H1 (cell line): ENCODE data around the gene VPS52. TPM values are rescaled to one million over a fixed set of nuclear protein-coding genes. Genes with fewer than 3 reads are reported as not detected.

Source experiments
- CTCF ChIA-PET: fragments of 300-600 bp; sonication (Branson Sonifier 250); formaldehyde crosslinking; loops from one replicate; lab custom pipeline; 2021; ENCODE audit not compliant: partially characterized antibody; lab: Charles Lee
- POLR2A ChIA-PET: fragments of 300-600 bp; sonication (Branson Sonifier 250); formaldehyde crosslinking; loops from one replicate; lab custom pipeline; 2021; ENCODE audit warnings: inconsistent platforms; ENCODE audit not compliant: partially characterized antibody; lab: Charles Lee
- DNase-seq, 2 experiments: peaks; one replicate each; pipeline versions ENCODE4 v3.0.0 to v3.0.0-alpha.2; 2010 to 2022; ENCODE audit warnings: low spot score in 2 of 2, low read depth in 1 of 2, mixed read lengths in 1 of 2
- FAIRE-seq: peaks from 2 replicates; lab custom pipeline; 2011; peaks lifted over from hg19 to GRCh38; lab: Jason Lieb, UNC
- H2AFZ ChIP-seq: 2 replicates; pipeline ENCODE4 v1.8.1; 2012; ENCODE audit warnings: low read length, inconsistent platforms
- H2AK5ac ChIP-seq: 2 replicates; pipeline ENCODE4 v1.6.1; 2013; ENCODE audit warnings: low read depth, low read length
- H2BK120ac ChIP-seq: replicated peaks from 2 replicates; pipeline ENCODE3; 2013; ENCODE audit warnings: low read depth, low read length, inconsistent platforms
- H2BK12ac ChIP-seq: 2 replicates; pipeline ENCODE4 v1.6.1; 2013; ENCODE audit warnings: low read depth, low read length
- H2BK15ac ChIP-seq: 2 replicates; pipeline ENCODE4 v1.6.1; 2013; ENCODE audit warnings: low read length
- H2BK20ac ChIP-seq: 2 replicates; pipeline ENCODE4 v1.6.1; 2013; ENCODE audit warnings: low read length
- H2BK5ac ChIP-seq: 2 replicates; pipeline ENCODE4 v1.6.1; 2013; ENCODE audit warnings: low read depth, low read length
- H3K14ac ChIP-seq: 2 replicates; pipeline ENCODE4 v1.6.1; 2013; ENCODE audit warnings: inconsistent platforms; ENCODE audit not compliant: insufficient read length
- H3K18ac ChIP-seq: 2 replicates; pipeline ENCODE4 v1.6.1; 2013; ENCODE audit warnings: low read length; ENCODE audit errors: extremely low read depth
- H3K23ac ChIP-seq: 2 replicates; pipeline ENCODE4 v1.6.1; 2013; ENCODE audit warnings: inconsistent platforms; ENCODE audit not compliant: insufficient read length
- H3K23me2 ChIP-seq: 2 replicates; pipeline ENCODE4 v1.6.1; 2013; ENCODE audit warnings: low read depth, low read length
- H3K27ac ChIP-seq: 2 replicates; pipeline ENCODE4 v1.6.1; 2011; ENCODE audit warnings: low read depth, low read length, inconsistent platforms
- H3K27me3 ChIP-seq, 4 experiments: replicated peaks in 1 of 4; 1 replicate in 1 of 4; 2 replicates in 3 of 4; pipeline versions ENCODE4 v1.6.1 to v1.8.1; 2011 to 2013; ENCODE audit warnings: low read length in 3 of 4, mild to moderate bottlenecking in 3 of 4, inconsistent platforms in 2 of 4, mixed read lengths in 2 of 4, moderate library complexity in 1 of 4; ENCODE audit not compliant: control insufficient read depth in 3 of 4, insufficient read depth in 3 of 4; ENCODE audit errors: extremely low read depth in 1 of 4
- H3K36me3 ChIP-seq, 4 experiments: 2 replicates each; pipeline versions ENCODE4 v1.6.1 to v1.8.1; 2011 to 2013; ENCODE audit warnings: mild to moderate bottlenecking in 4 of 4, low read length in 3 of 4, moderate library complexity in 2 of 4, control low read depth in 1 of 4, inconsistent platforms in 1 of 4; ENCODE audit not compliant: insufficient read depth in 4 of 4, control insufficient read depth in 2 of 4
- H3K4ac ChIP-seq: replicated peaks from 2 replicates; pipeline ENCODE3; 2013; ENCODE audit warnings: low read length, low read depth, mixed read lengths, inconsistent platforms; ENCODE audit not compliant: insufficient read length
- H3K4me1 ChIP-seq, 4 experiments: replicated peaks in 1 of 4; 1 replicate in 1 of 4; 2 replicates in 3 of 4; pipeline versions ENCODE4 v1.6.1 to v1.8.1; 2011 to 2013; ENCODE audit warnings: low read length in 3 of 4, inconsistent platforms in 2 of 4, mixed read lengths in 1 of 4; ENCODE audit not compliant: insufficient read depth in 4 of 4, control insufficient read depth in 3 of 4
- H3K4me2 ChIP-seq, 2 experiments: 2 replicates each; pipeline versions ENCODE4 v1.6.1 to v1.8.1; 2011 to 2013; ENCODE audit warnings: low read depth in 2 of 2, low read length in 2 of 2, control low read depth in 1 of 2, inconsistent platforms in 1 of 2, mild to moderate bottlenecking in 1 of 2; ENCODE audit not compliant: insufficient read depth in 1 of 2
- H3K4me3 ChIP-seq, 4 experiments: fragments of 200-600, 300-600 bp in 1 of 4; sonication (generic), shearing (Covaris generic), sonication (Bioruptor Twin) in 1 of 4; 2 replicates each; pipeline versions ENCODE4 v1.5.1 to v1.8.1; 2011 to 2016; ENCODE audit warnings: low read length in 4 of 4, low read depth in 3 of 4, control low read depth in 2 of 4, inconsistent platforms in 2 of 4, mild to moderate bottlenecking in 2 of 4, mixed read lengths in 1 of 4, moderate library complexity in 1 of 4; ENCODE audit not compliant: insufficient read depth in 2 of 4; ENCODE audit errors: extremely low read depth in 1 of 4
- H3K56ac ChIP-seq: replicated peaks from 2 replicates; pipeline ENCODE3; 2013; ENCODE audit warnings: low read depth, mild to moderate bottlenecking, mixed read lengths, low read length, inconsistent platforms; ENCODE audit not compliant: insufficient read length
- H3K79me1 ChIP-seq: 2 replicates; pipeline ENCODE4 v1.6.1; 2013; ENCODE audit warnings: low read depth, low read length, control low read depth
- H3K79me2 ChIP-seq, 2 experiments: 2 replicates each; pipeline versions ENCODE4 v1.6.1 to v1.8.1; 2012 to 2013; ENCODE audit warnings: low read length in 2 of 2, mild to moderate bottlenecking in 2 of 2, inconsistent platforms in 1 of 2; ENCODE audit not compliant: insufficient read depth in 2 of 2, control insufficient read depth in 1 of 2
- H3K9ac ChIP-seq, 4 experiments: replicated peaks in 1 of 4; 1 replicate in 1 of 4; 2 replicates in 3 of 4; pipeline versions ENCODE4 v1.6.1 to v1.8.1; 2011 to 2013; ENCODE audit warnings: low read depth in 3 of 4, low read length in 3 of 4, control low read depth in 2 of 4, mild to moderate bottlenecking in 2 of 4, moderate library complexity in 2 of 4, inconsistent platforms in 1 of 4; ENCODE audit errors: extremely low read depth in 1 of 4
- H3K9me3 ChIP-seq, 2 experiments: 2 replicates each; pipeline versions ENCODE4 v1.6.1 to v1.8.1; 2012 to 2013; ENCODE audit warnings: mild to moderate bottlenecking in 2 of 2, moderate library complexity in 2 of 2, control low read depth in 1 of 2, inconsistent platforms in 1 of 2, low read depth in 1 of 2, low read length in 1 of 2, mixed read lengths in 1 of 2; ENCODE audit not compliant: insufficient read depth in 2 of 2
- H4K20me1 ChIP-seq, 2 experiments: replicated peaks in 1 of 2; 2 replicates each; pipeline versions ENCODE3 to v1.8.1; 2011 to 2013; ENCODE audit warnings: inconsistent platforms in 2 of 2, low read length in 2 of 2, mild to moderate bottlenecking in 1 of 2; ENCODE audit not compliant: insufficient read depth in 2 of 2, control insufficient read depth in 1 of 2
- H4K5ac ChIP-seq: 2 replicates; pipeline ENCODE4 v1.6.1; 2013; ENCODE audit warnings: low read length, low read depth, mixed read lengths, inconsistent platforms; ENCODE audit not compliant: insufficient read length
- H4K8ac ChIP-seq: 2 replicates; pipeline ENCODE4 v1.8.0; 2013; ENCODE audit warnings: mild to moderate bottlenecking, moderate library complexity, low read length, inconsistent platforms; ENCODE audit not compliant: insufficient read depth; ENCODE audit errors: extremely low read depth
- H4K91ac ChIP-seq: replicated peaks from 2 replicates; pipeline ENCODE3; 2013; ENCODE audit warnings: low read length, mixed read lengths, inconsistent platforms; ENCODE audit not compliant: insufficient read length
- CBX5 ChIP-seq: fragments of 300-800, 300-1000 bp; sonication (generic); IDR thresholded peaks from 2 replicates; pipeline ENCODE4 v1.7.1; 2016; ENCODE audit warnings: antibody characterized with exemption, low read length, low read depth
- E2F6 ChIP-seq: IDR thresholded peaks from 2 replicates; pipeline ENCODE4 v1.6.1; 2012; ENCODE audit warnings: inconsistent platforms
- JUND ChIP-seq: IDR thresholded peaks from 2 replicates; pipeline ENCODE4 v1.6.1; 2011; ENCODE audit warnings: mild to moderate bottlenecking, improper control_type of control experiment, low read length
- MAFK ChIP-seq: IDR thresholded peaks from 2 replicates; pipeline ENCODE4 v1.6.1; 2012; ENCODE audit warnings: low read depth, mild to moderate bottlenecking, improper control_type of control experiment, low read length
- WGBS, 2 experiments: shearing (Covaris generic) in 1 of 2; methylation state at CpG; one replicate each; pipeline versions ENCODE4 v1.1.6 to v1.1.7; 2013 to 2015; ENCODE audit warnings: low lambda C conversion rate in 2 of 2, mixed read lengths in 2 of 2, inconsistent platforms in 1 of 2, low coverage in 1 of 2, missing lambda C conversion rate in 1 of 2; ENCODE audit not compliant: insufficient replicate concordance in 2 of 2, insufficient coverage in 1 of 2, insufficient read length in 1 of 2; ENCODE audit errors: extremely low coverage in 1 of 2, missing lambda C conversion rate in 1 of 2; 5-methylcytosine and 5-hydroxymethylcytosine counted together
- polyA plus RNA-seq, 7 experiments: library from polyadenylated mRNA; depleted of rRNA in 3 of 7; stranded (reverse) in 5 of 7; unstranded in 2 of 7; fragments of >200 nt in 5 of 7; fragments of 200-250 nt in 2 of 7; gene quantifications; 1 replicate in 5 of 7; 2 replicates in 1 of 7; 4 replicates in 1 of 7; pipeline versions ENCODE4 v1.2.1 to v1.2.3, GENCODE V29; 2011 to 2013; ENCODE audit warnings: missing spikeins in 2 of 7, mixed read lengths in 2 of 7
- total RNA-seq: library from RNA; stranded (reverse); fragmentation: NEBNext Ultra II Directional; extraction: Animal tissue kit (Norgen Biotek cat#: 25700); gene quantifications from 2 replicates; pipeline ENCODE4 v1.2.1, GENCODE V29; 2021

The VPS52 gene
- total and polyA plus RNA-seq, 2 of the 8 experiments (the other 6 are each of a cell fraction or from before 2014, with no cell fraction given) = 36.5 to 86.3 TPM

- Histone ChIP-seq H3K9ac (no peak overlapping the region; a peak in 1 of 7 replicates), H4K5ac (no peak overlapping the region), H4K20me1 (peaks cover 0 to 4% of the 10 kb centered on the region in 2 experiments), H3K23me2 (peaks cover 1% of the 10 kb centered on the region; the same call in 1 of the 2 replicates), H2BK12ac (no peak overlapping the region), H3K9me3 (no peaks in the 10 kb centered on the region), H2BK20ac (no peak overlapping the region), H2BK15ac (no peak overlapping the region), H3K27ac (no peak overlapping the region), H3K14ac (no peak overlapping the region), H3K4me2 (no peak overlapping the region), H2AK5ac (no peak overlapping the region), H3K79me1 (0 out of 2 replicates have a peak, but pooled peaks cover 3% of the 10 kb centered on the region), H2BK5ac (no peak overlapping the region), H2AFZ (no peak overlapping the region), H3K36me3 (no peaks in the 10 kb centered on the region; a peak in 2 of 8 replicates), H4K8ac (peak overlapping the region; percentile 66), H3K27me3 (no peaks in the 10 kb centered on the region), H3K18ac (no peak overlapping the region), H3K4me1 (no peaks in the 10 kb centered on the region), H4K91ac (no peak overlapping the region), H3K4ac (no peak overlapping the region), H3K4me3 (no peak overlapping the region), H3K79me2 (peaks cover 0 to 15% of the 10 kb centered on the region in 2 experiments; a peak in 2 of 4 replicates), H3K23ac (no peak overlapping the region), H3K56ac (no peak overlapping the region), H2BK120ac (no peak overlapping the region)
- ChIA-PET CTCF (no interaction called here), POLR2A (interaction anchor here (0.5 kb wide), 1 partner anchor 20 kb away, joined by 3 read pairs; no protein-coding TSS in a partner anchor)
- no peak for TF ChIP-seq CBX5
- no peak for TF ChIP-seq MAFK
- no peak for TF ChIP-seq E2F6
- no peak for TF ChIP-seq JUND
- no peak for FAIRE-seq
- no peak for DNase-seq
- 91% methylated on average over 16 of the region's 16 CpGs; no CpG with 5 or more reads in 1 of the 2 experiments for WGBS, 2 experiments
These were observed 32.5 kb upstream of the VPS52 start for GRCh38 chr6:33304216-33304615.
